GM12875 (cell line): Measurements from ENCODE around the gene FAM131B.

ENCODE experiments used
- H3K4me3 ChIP-seq: one replicate; pipeline ENCODE4 v1.5.1; 2011; ENCODE audit warnings: low read depth, low read length, control low read depth
- CTCF ChIP-seq: IDR thresholded peaks from 2 replicates; pipeline ENCODE4 v1.5.1; 2011; ENCODE audit warnings: low read depth, mild to moderate bottlenecking, control low read depth, inconsistent platforms, low read length, moderate library complexity, borderline replicate concordance; ENCODE audit not compliant: insufficient read depth

The FAM131B gene

GRCh38 chr7:143384661-143385631 lies 22.4 kb upstream of the FAM131B start:
- no peak overlapping the region for H3K4me3 ChIP-seq
- no peak for TF ChIP-seq CTCF

GRCh38 chr7:143384148-143384547 lies 21.6 kb upstream of the FAM131B start:
- no peak overlapping the region for H3K4me3 ChIP-seq

GRCh38 chr7:143383642-143383957 lies 21.1 kb upstream of the FAM131B start:
- no peak overlapping the region for H3K4me3 ChIP-seq

More at GRCh38 chr7:143384148-143384547, 21.6 kb upstream of the FAM131B start:
- no peak for TF ChIP-seq CTCF

GRCh38 chr7:143382791-143383641 lies 20.5 kb upstream of the FAM131B start:
- TF ChIP-seq CTCF, result no peak
- peak overlapping the region; percentile 77 for H3K4me3 ChIP-seq

More at GRCh38 chr7:143383642-143383957, 21.1 kb upstream of the FAM131B start:
- no peak for TF ChIP-seq CTCF

- TF ChIP-seq CTCF, result no peak
- H3K4me3 ChIP-seq, result peak overlapping the region; percentile 77
Observed at GRCh38 chr7:143382126-143382790, 19.7 kb upstream of the FAM131B start.

- TF ChIP-seq CTCF, result no peak
- peak overlapping the region; percentile 77 for H3K4me3 ChIP-seq
Observed at GRCh38 chr7:143381427-143382125, 19.1 kb upstream of the FAM131B start.
